OCI-LY7 (cell line): Measurements from ENCODE around the gene HUNK. TPM values are rescaled to one million over a fixed set of nuclear protein-coding genes. Genes with fewer than 3 reads are reported as not detected.
"Not testable (repeated sequence)": the region's sequence is repeated elsewhere in the genome, so short reads cannot be mapped to it uniquely, and the experiment has no call there.

Source experiments
- BruUV-seq: library from RNA; stranded (reverse); fragments of 400-500 nt; replicated peaks from 2 replicates; lab custom pipeline; 2021; lab: Mats Ljungman, UMichigan
- CTCF ChIA-PET: fragments of 300-600 bp; sonication (Branson Sonifier 250); formaldehyde crosslinking; loops from one replicate; lab custom pipeline; 2022; ENCODE audit warnings: antibody characterized with exemption; ENCODE audit not compliant: unreplicated experiment; lab: Charles Lee
- POLR2A ChIA-PET: fragments of 300-600 bp; sonication (Branson Sonifier 250); formaldehyde crosslinking; loops from one replicate; lab custom pipeline; 2022; ENCODE audit warnings: antibody characterized with exemption; lab: Charles Lee
- DNase-seq: peaks from one replicate; pipeline ENCODE4 v3.0.0-alpha.2; 2015; ENCODE audit warnings: low spot score
- H2AFZ ChIP-seq: fragments of 200-600 bp; sonication (generic), shearing (Covaris generic); 2 replicates; pipeline ENCODE4 v1.6.1; 2014; ENCODE audit warnings: mild to moderate bottlenecking, antibody characterized with exemption, low read length, moderate library complexity
- H3K27ac ChIP-seq: fragments of 200-600 bp; sonication (generic); 2 replicates; pipeline ENCODE4 v1.5.1; 2014; ENCODE audit warnings: mixed run types, low read depth, mild to moderate bottlenecking, moderate library complexity, low read length, inconsistent platforms; ENCODE audit not compliant: poor library complexity, severe bottlenecking
- H3K36me3 ChIP-seq: fragments of 200-600 bp; sonication (generic); 2 replicates; pipeline ENCODE4 v1.6.1; 2014; ENCODE audit warnings: mild to moderate bottlenecking, antibody characterized with exemption, low read length, moderate library complexity, mixed read lengths; ENCODE audit not compliant: insufficient read depth
- H3K4me1 ChIP-seq: fragments of 200-600 bp; sonication (generic); 2 replicates; pipeline ENCODE4 v1.5.1; 2014; ENCODE audit warnings: mild to moderate bottlenecking, low read length; ENCODE audit not compliant: insufficient read depth, poor library complexity, severe bottlenecking
- H3K4me2 ChIP-seq: fragments of 200-600 bp; sonication (generic); 2 replicates; pipeline ENCODE4 v1.6.1; 2014; ENCODE audit warnings: mild to moderate bottlenecking, low read length
- H3K4me3 ChIP-seq: fragments of 200-600 bp; sonication (generic); 2 replicates; pipeline ENCODE4 v1.5.1; 2014; ENCODE audit warnings: mild to moderate bottlenecking, low read depth, low read length; ENCODE audit not compliant: poor library complexity, severe bottlenecking
- H3K79me2 ChIP-seq: fragments of 200-600 bp; sonication (generic); 2 replicates; pipeline ENCODE4 v1.6.1; 2016; ENCODE audit warnings: low read depth, mild to moderate bottlenecking, low read length, moderate library complexity, mixed read lengths; ENCODE audit not compliant: insufficient read depth
- H3K9me2 ChIP-seq: fragments of 200-600 bp; sonication (generic); 2 replicates; pipeline ENCODE4 v1.6.1; 2016; ENCODE audit warnings: mild to moderate bottlenecking, low read length, mixed read lengths; ENCODE audit not compliant: insufficient read depth
- H3K9me3 ChIP-seq: fragments of 200-600 bp; sonication (generic); 2 replicates; pipeline ENCODE4 v1.6.1; 2014; ENCODE audit warnings: mild to moderate bottlenecking, mixed run types, low read length, mixed read lengths
- H4K20me1 ChIP-seq: fragments of 200-600 bp; sonication (generic); 2 replicates; pipeline ENCODE4 v1.6.1; 2014; ENCODE audit warnings: mild to moderate bottlenecking, antibody characterized with exemption, low read length, moderate library complexity, mixed read lengths; ENCODE audit not compliant: insufficient read depth
- CTCF ChIP-seq: fragments of 200-600 bp; sonication (generic); conservative IDR thresholded peaks from 2 replicates; pipeline ENCODE4 v1.5.1; 2014; ENCODE audit warnings: mild to moderate bottlenecking, antibody characterized with exemption, low read length, moderate library complexity, mixed read lengths
- EZH2phosphoT487 ChIP-seq: fragments of 200-600 bp; sonication (generic); IDR thresholded peaks from 2 replicates; pipeline ENCODE4 v1.6.1; 2018; ENCODE audit warnings: low read depth, borderline replicate concordance, mild to moderate bottlenecking, mixed run types, antibody characterized with exemption, low read length, moderate library complexity, mixed read lengths
- intact Hi-C: fragments of 100-400 bp; cut with micrococcal nuclease; formaldehyde crosslinking; loops from one replicate; pipeline ENCODE4 v1.10.0; 2022; ENCODE audit not compliant: unreplicated experiment
- total RNA-seq, 2 experiments: library from RNA; depleted of rRNA in 1 of 2; stranded (reverse); fragments of >200 nt in 1 of 2; shearing (Covaris generic) in 1 of 2; gene quantifications; 2 replicates each; pipeline ENCODE4 v1.2.3, GENCODE V29; 2014 to 2022

The HUNK gene
- total RNA-seq, 2 experiments from 2014 or later = 0.35 to 5.5 TPM

DNA sequence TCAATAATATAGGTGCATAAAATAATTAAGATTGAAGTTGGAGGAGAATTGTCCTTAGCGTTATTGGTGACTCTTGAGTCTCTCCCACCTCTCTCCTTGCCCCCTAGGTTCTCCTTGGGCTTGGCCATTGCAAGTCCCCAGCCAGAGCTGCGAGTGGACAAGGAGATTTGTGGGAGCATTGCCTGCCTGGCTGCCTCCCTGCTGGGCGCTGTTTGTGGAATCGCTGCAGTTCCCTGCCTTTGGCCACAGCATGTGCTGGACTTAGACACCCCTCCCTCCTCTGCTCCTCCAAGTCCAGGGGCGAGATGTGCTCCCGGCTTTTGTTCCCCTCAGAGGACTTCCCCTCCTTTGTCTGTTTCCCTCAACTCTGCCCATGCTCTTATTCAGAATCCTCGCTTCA is 21.9 kb upstream of the HUNK start:
- POLR2A ChIA-PET = interaction anchor here (0.7 kb wide), 1 partner anchor 43 kb away, joined by 4 read pairs; no protein-coding TSS in a partner anchor
- Histone ChIP-seq H4K20me1 (no peaks in the 10 kb centered on the region), H2AFZ (no peak overlapping the region), H3K9me3 (no peaks in the 10 kb centered on the region), H3K4me2 (no peak overlapping the region), H3K27ac (no peak overlapping the region), H3K4me3 (no peak overlapping the region), H3K79me2 (no peaks in the 10 kb centered on the region), H3K4me1 (no peaks in the 10 kb centered on the region), H3K9me2 (no peaks in the 10 kb centered on the region), H3K36me3 (no peaks in the 10 kb centered on the region)
- intact Hi-C loops = no loop called here
- DNase-seq = no peak
- no peak for TF ChIP-seq EZH2phosphoT487
- no peak for TF ChIP-seq CTCF
- BruUV-seq = no TSS peak
- CTCF ChIA-PET = no interaction called here

GRCh38 chr21:31855180-31855579 is 17.6 kb upstream of the HUNK start:
- Histone ChIP-seq H3K9me3 (no peaks in the 10 kb centered on the region), H3K4me1 (no peaks in the 10 kb centered on the region), H3K4me3 (no peak overlapping the region), H2AFZ (no peak overlapping the region), H3K36me3 (no peaks in the 10 kb centered on the region), H3K79me2 (no peaks in the 10 kb centered on the region), H4K20me1 (no peaks in the 10 kb centered on the region), H3K4me2 (no peak overlapping the region), H3K27ac (no peak overlapping the region), H3K9me2 (no peaks in the 10 kb centered on the region)
- no peak for DNase-seq
- CTCF ChIA-PET = no interaction called here
- POLR2A ChIA-PET = interaction anchor here (0.6 to 0.7 kb wide), 2 partner anchors 569 to 758 kb away, joined by 3 to 4 read pairs; no protein-coding TSS in a partner anchor
- intact Hi-C loops = no loop called here
- BruUV-seq = no TSS peak
- TF ChIP-seq EZH2phosphoT487 (no peak), CTCF (no peak)

GRCh38 chr21:31857096-31857495 is 15.7 kb upstream of the HUNK start:
- H3K9me2 ChIP-seq = no peaks in the 10 kb centered on the region
- H2AFZ ChIP-seq = no peak overlapping the region
- no peak overlapping the region for H3K4me2 ChIP-seq
- H3K4me3 ChIP-seq = no peak overlapping the region
- TF ChIP-seq CTCF (no peak), EZH2phosphoT487 (no peak)
- intact Hi-C loops = no loop called here
- ChIA-PET CTCF (no interaction called here), POLR2A (no interaction called here)
- no peaks in the 10 kb centered on the region for H3K79me2 ChIP-seq
- no peak for DNase-seq
- H4K20me1 ChIP-seq = no peaks in the 10 kb centered on the region
- no peak overlapping the region for H3K27ac ChIP-seq
- no peaks in the 10 kb centered on the region for H3K9me3 ChIP-seq
- no peaks in the 10 kb centered on the region for H3K36me3 ChIP-seq
- no peaks in the 10 kb centered on the region for H3K4me1 ChIP-seq
- BruUV-seq = no TSS peak

DNA sequence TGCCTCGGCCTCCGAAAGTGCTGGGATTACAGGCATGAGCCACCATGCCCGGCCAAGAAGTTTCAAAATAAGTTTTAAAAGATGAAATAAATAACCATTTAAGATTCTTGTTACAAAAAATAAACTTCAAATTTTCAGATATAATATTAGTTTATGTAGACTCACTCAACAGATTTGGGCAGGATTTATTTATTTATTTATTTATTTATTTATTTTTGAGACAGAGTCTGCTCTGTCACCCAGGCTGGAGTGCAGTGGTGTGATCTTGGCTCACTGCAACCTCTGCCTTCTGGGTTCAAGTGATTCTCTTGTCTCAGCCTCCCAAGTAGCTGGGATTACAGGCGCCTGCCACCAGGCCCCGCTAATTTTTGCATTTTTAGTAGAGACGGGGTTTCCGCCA is 15.2 kb upstream of the HUNK start:
- H3K27ac ChIP-seq, intact Hi-C loops, POLR2A ChIA-PET, H3K36me3 ChIP-seq, BruUV-seq, H3K4me3 ChIP-seq, H4K20me1 ChIP-seq, CTCF ChIA-PET, H2AFZ ChIP-seq, H3K79me2 ChIP-seq, H3K9me3 ChIP-seq, DNase-seq, H3K4me2 ChIP-seq, H3K9me2 ChIP-seq, H3K4me1 ChIP-seq: not testable (repeated sequence)
